ENCODE results near the gene NXNL1.

NXNL1 gene

GRCh38 chr19:17406046-17406886, 54.5 kb downstream of the NXNL1 start:
- H3K27me3 ChIP-seq (ENCODE audit: insufficient read depth, low read length), result no peaks in the 10 kb centered on the region
- H3K4me3 ChIP-seq (ENCODE audit: low read length), result peak overlapping the region; percentile 14; the same call in 1 of the 2 replicates
- H3K4me1 ChIP-seq (ENCODE audit: insufficient read depth, low read length), result peaks cover 11% of the 10 kb centered on the region; the same call in 1 of the 2 replicates
- H3K9me3 ChIP-seq (ENCODE audit: insufficient read depth, low read depth, low read length), result no peaks in the 10 kb centered on the region
- peaks cover 7% of the 10 kb centered on the region for H3K36me3 ChIP-seq (ENCODE audit: insufficient read depth, low read depth, low read length)
- peak overlapping the region; percentile 21; the same call in 1 of the 2 replicates for H3K9ac ChIP-seq (ENCODE audit: low read depth, low read length)
- H3K27ac ChIP-seq (ENCODE audit: low read length), result no peak overlapping the region

Data from iPS-20b (cell line).